Spleen (tissue), 7 donors: Measurements from ENCODE around the gene IDNK.
"Not testable (repeated sequence)": the region's sequence is repeated elsewhere in the genome, so short reads cannot be mapped to it uniquely, and the experiment has no call there.

Experiments
- CTCF ChIP-seq, 11 experiments: fragments of 200-600 bp in 7 of 11; fragments of 450-650 bp in 4 of 11; sonication (generic) in 4 of 11; IDR thresholded peaks in 8 of 11; conservative IDR thresholded peaks in 3 of 11; 1 replicate in 7 of 11; 2 replicates in 4 of 11; pipeline versions ENCODE4 v1.4.0 to v1.8.0; 2016 to 2021; ENCODE audit warnings: antibody characterized with exemption in 11 of 11, inconsistent platforms in 4 of 11, mild to moderate bottlenecking in 1 of 11
- POLR2A ChIP-seq, 3 donors: fragments of 450-650 bp; IDR thresholded peaks; one replicate each; pipeline ENCODE4 v1.5.1; 2017; ENCODE audit warnings: antibody characterized with exemption in 3 of 3, mild to moderate bottlenecking in 1 of 3
- donor health status: DM: no; HTN: no; CAD: no; lungs with moderate emphysema.
- donor health status: DM: no; HTN: no; CAD: no.
- donor health status: DM: no; HTN: no; CAD: no.

DNA sequence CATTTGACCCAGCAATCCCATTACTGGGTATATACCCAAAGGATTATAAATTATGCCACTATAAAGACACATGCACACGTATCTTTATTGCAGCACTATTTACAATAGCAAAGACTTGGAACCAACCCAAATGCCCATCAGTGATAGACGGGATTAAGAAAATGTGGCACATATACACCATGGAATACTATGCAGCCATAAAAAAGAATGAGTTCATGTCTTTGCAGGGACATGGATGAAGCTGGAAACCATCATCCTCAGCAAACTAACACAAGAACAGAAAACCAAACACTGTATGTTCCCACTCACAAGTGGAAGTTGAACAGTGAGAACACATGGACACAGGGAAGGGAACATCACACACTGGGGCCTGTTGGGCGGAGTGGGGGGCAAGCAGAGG lies 9.6 kb upstream of the IDNK start:
- not testable (repeated sequence) for TF ChIP-seq POLR2A (IDR thresholded peaks at IDR 0.05); CTCF (IDR thresholded peaks at IDR 0.05 in 8 of 11, conservative IDR thresholded peaks at IDR 0.05 in 3 of 11)
